Progenitor cell of endocrine pancreas (in vitro differentiated cells): Measurements from ENCODE around the gene KCNK16. TPM values are rescaled to one million over a fixed set of nuclear protein-coding genes. Genes with fewer than 3 reads are reported as not detected.

ENCODE experiments used
- DNase-seq: peaks from one replicate; pipeline ENCODE4 v3.0.0; 2021; ENCODE audit warnings: low spot score; ENCODE audit not compliant: unreplicated experiment
- H3K27ac Mint-ChIP-seq: 2 replicates; pipeline ENCODE4 v1.8.0; 2021; ENCODE audit warnings: mild to moderate bottlenecking, moderate library complexity, mixed read lengths
- H3K27me3 Mint-ChIP-seq: 2 replicates; pipeline ENCODE4 v1.8.0; 2021; ENCODE audit warnings: mixed read lengths
- H3K36me3 Mint-ChIP-seq: 2 replicates; pipeline ENCODE4 v1.8.0; 2022; ENCODE audit warnings: mixed read lengths; ENCODE audit not compliant: insufficient read depth
- H3K4me1 Mint-ChIP-seq: 2 replicates; pipeline ENCODE4 v1.8.0; 2021; ENCODE audit warnings: low read depth, mixed read lengths
- H3K4me3 Mint-ChIP-seq: 2 replicates; pipeline ENCODE4 v1.8.0; 2021; ENCODE audit warnings: low read depth, mild to moderate bottlenecking, moderate library complexity, mixed read lengths
- H3K9me3 Mint-ChIP-seq: 2 replicates; pipeline ENCODE4 v1.8.0; 2021; ENCODE audit warnings: low read depth, mixed read lengths
- total RNA-seq: library from RNA; stranded (reverse); gene quantifications from 2 replicates; pipeline ENCODE4 v1.2.1, GENCODE V29; 2021
- TF ChIP-seq, protein P1 (sequence below): fragments of 200-600 bp; sonication (generic); IDR thresholded peaks from one replicate; pipeline ENCODE4 v1.5.0; 2021; ENCODE audit warnings: antibody characterized with exemption, mild to moderate bottlenecking; ENCODE audit not compliant: unreplicated experiment

KCNK16 gene
- total RNA-seq, 1 donor from 2014 or later: 35.2 TPM

DNA sequence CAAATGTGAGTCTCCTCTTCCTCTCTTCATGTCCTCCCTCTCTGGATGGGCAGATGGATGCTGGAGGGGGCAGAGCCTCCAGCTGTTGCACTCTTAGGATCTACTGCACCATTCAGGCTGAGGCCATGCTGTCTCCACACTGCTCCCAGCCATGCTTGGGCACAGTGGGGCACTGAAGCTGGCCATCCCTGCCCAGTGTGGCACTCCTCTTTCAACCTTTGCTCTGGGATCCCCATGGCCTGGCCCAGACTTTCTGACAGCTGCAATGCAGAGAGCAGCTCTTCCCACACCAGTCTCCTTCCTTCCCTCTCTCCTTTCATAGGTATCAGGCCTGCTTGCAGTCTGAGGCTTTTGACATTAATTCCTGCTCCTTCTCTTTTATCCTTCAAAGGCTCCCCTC, 17.6 kb downstream of the KCNK16 start:
- H3K9me3 Mint-ChIP-seq: no peaks in the 10 kb centered on the region
- H3K4me1 Mint-ChIP-seq: no peaks in the 10 kb centered on the region
- TF ChIP-seq, protein P1, sequence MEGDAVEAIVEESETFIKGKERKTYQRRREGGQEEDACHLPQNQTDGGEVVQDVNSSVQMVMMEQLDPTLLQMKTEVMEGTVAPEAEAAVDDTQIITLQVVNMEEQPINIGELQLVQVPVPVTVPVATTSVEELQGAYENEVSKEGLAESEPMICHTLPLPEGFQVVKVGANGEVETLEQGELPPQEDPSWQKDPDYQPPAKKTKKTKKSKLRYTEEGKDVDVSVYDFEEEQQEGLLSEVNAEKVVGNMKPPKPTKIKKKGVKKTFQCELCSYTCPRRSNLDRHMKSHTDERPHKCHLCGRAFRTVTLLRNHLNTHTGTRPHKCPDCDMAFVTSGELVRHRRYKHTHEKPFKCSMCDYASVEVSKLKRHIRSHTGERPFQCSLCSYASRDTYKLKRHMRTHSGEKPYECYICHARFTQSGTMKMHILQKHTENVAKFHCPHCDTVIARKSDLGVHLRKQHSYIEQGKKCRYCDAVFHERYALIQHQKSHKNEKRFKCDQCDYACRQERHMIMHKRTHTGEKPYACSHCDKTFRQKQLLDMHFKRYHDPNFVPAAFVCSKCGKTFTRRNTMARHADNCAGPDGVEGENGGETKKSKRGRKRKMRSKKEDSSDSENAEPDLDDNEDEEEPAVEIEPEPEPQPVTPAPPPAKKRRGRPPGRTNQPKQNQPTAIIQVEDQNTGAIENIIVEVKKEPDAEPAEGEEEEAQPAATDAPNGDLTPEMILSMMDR: no peak
- no peak for DNase-seq
- no peaks in the 10 kb centered on the region for H3K36me3 Mint-ChIP-seq
- H3K4me3 Mint-ChIP-seq: no peak overlapping the region
- peaks cover 54% of the 10 kb centered on the region for H3K27me3 Mint-ChIP-seq
- no peak overlapping the region for H3K27ac Mint-ChIP-seq

DNA sequence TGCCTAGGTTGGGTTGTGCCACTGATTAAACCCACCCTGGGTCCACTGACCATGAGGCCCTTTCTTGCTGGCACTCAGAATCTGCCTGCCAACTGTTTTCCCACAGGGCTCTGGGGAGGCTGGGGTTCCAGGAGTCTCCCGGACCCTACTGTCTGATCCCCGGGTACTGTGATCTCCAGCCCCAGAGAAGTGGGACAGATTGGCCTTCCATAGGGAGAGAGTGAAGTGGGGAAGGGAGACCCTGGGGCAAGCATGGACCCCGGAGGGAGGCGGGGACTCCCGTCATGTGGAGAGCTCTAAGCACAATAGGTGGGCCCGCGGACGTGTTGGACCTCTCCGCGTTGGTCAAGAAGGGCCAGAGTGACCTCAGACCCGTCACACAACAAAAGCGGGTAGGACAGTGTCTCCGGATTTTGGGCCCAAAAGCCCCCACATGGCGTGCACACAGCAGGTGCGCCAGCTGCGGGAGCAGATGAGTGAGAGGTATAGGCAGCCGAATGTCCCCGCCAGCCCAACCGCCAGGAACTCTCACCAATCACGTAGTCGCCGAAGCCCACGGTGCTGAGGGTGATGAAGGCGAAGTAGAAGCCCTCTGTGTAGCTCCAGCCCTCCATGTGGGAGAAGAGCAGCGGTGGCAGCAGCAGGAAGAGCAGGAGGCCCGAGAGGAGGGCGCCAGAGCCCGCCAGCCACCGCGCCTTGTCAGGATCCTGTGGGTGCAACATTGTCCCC, 18.9 kb downstream of the KCNK16 start:
- Mint-ChIP-seq H3K27ac (no peak overlapping the region), H3K27me3 (peaks cover 52% of the 10 kb centered on the region), H3K36me3 (no peaks in the 10 kb centered on the region), H3K4me1 (no peaks in the 10 kb centered on the region), H3K9me3 (no peaks in the 10 kb centered on the region), H3K4me3 (no peak overlapping the region)
- no peak for DNase-seq
- TF ChIP-seq, protein P1: no peak

DNA sequence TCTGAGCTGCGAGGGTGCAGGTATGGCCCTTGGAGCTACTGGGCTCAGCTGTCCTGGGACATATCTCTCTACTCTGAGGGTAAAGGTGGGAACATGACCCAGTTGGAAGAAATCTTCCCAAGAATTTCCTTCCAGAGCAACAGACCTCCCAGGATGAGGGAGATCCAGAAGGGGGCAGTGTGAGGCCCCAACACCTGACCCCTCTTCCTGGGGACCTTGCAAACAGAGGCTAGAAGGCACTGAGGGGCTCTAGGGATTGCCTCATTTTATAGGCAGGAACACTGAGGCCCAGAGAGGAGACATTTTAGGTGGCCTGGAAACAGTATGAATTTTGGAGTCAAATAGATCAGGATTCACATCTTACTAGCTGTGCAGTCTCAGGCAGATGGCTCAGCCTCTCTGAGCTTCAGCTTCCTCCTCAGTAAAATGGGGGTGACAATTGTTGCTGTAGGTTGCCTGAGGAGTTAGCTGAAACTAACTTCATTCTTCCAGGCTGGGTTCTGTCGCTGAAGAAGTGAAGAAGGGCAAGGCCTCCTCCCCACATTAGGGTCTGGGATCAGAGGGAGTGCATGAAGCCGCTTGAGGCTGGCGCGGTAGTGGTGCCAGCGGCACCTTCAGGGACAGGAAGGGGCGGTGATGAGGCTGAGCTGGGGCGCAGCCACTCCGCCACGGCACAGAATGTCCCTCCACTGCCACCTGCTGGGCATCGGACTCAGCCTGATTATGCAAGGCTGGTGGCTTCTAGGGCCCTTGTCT, 19.7 kb downstream of the KCNK16 start:
- TF ChIP-seq, protein P1: peak; percentile 89
- Mint-ChIP-seq H3K36me3 (no peaks in the 10 kb centered on the region), H3K4me3 (no peak overlapping the region), H3K27me3 (peaks cover 50% of the 10 kb centered on the region), H3K9me3 (no peaks in the 10 kb centered on the region), H3K4me1 (no peaks in the 10 kb centered on the region), H3K27ac (no peak overlapping the region)
- peak; percentile 80 for DNase-seq

DNA sequence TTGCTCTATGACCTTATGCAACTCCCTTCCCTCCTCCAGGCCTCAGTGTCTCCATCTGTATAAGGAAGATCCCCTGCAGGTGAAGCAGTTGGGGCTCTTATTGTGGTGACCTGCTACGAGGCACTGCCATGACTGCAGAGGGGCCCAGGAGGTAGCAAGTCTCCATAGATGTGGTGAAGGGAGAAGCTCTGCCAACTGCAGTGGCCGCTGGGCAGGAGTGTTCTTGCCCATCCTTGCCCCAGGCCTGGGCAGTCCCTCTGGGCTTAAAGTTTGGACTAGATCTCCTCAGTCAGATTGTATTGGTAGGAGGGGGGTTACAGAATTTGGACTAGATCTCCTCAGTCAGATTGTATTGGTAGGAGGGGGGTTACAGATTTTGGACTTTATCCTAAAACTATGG, 20.5 kb downstream of the KCNK16 start:
- no peak for DNase-seq
- Mint-ChIP-seq H3K27me3 (peaks cover 43% of the 10 kb centered on the region), H3K27ac (no peak overlapping the region), H3K4me1 (no peaks in the 10 kb centered on the region), H3K36me3 (no peaks in the 10 kb centered on the region), H3K4me3 (no peak overlapping the region), H3K9me3 (no peaks in the 10 kb centered on the region)
- TF ChIP-seq, protein P1: no peak

DNA sequence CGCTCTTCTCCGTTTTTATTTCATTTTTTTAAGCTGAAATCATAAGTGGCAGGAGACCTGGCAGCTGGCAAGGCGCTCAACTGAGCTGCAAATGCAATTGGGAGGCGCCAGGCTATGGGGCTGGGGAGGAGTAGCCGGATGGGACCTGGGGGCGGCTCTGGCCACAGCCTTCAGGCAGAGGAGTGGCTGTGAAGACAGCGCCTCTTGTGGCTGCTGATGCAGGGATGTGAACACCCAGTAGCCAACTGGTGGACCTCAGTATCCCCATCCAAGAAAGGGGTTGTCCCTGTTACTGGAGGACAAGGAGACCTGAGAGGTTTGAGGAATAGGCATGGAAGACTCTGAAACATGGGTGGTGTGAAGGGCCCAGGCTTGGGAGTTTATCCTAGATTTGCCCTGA, 20.9 kb downstream of the KCNK16 start:
- Mint-ChIP-seq H3K4me3 (no peak overlapping the region), H3K9me3 (no peaks in the 10 kb centered on the region), H3K27ac (no peak overlapping the region), H3K36me3 (no peaks in the 10 kb centered on the region), H3K4me1 (no peaks in the 10 kb centered on the region), H3K27me3 (peaks cover 41% of the 10 kb centered on the region)
- TF ChIP-seq, protein P1: peak; percentile 43
- no peak for DNase-seq
